GM19328 (cell line): ENCODE data around the gene GJA3.
"Not testable (repeated sequence)": the region's sequence is repeated elsewhere in the genome, so short reads cannot be mapped to it uniquely, and the experiment has no call there.

Source experiments
- ATAC-seq: cut with Tn5 transposase; IDR thresholded peaks from one replicate; pipeline ENCODE4 v1.9.1; 2021; ENCODE audit warnings: mild to moderate bottlenecking, moderate library complexity; ENCODE audit not compliant: unreplicated experiment

GJA3 gene

GRCh38 chr13:20153290-20153689 is 7.6 kb downstream of the GJA3 start:
- ATAC-seq, result not testable (repeated sequence)

- no peak for ATAC-seq
These were observed 9.2 kb downstream of the GJA3 start for GRCh38 chr13:20151612-20152011.

- ATAC-seq, result no peak
These were observed 9.8 kb downstream of the GJA3 start for GRCh38 chr13:20151016-20151415.

- ATAC-seq, result no peak
These were observed 10.3 kb downstream of the GJA3 start for GRCh38 chr13:20150561-20150960.

- ATAC-seq, result no peak
These were observed 11.1 kb downstream of the GJA3 start for GRCh38 chr13:20149762-20150161.

- ATAC-seq, result no peak
These were observed 12.2 kb downstream of the GJA3 start for GRCh38 chr13:20148501-20149183.

GRCh38 chr13:20146381-20146780 is 14.5 kb downstream of the GJA3 start:
- no peak for ATAC-seq

GRCh38 chr13:20145521-20145920 is 15.3 kb downstream of the GJA3 start:
- ATAC-seq, result no peak

GRCh38 chr13:20144141-20144850 is 16.6 kb downstream of the GJA3 start:
- no peak for ATAC-seq

GRCh38 chr13:20142927-20143480 is 17.8 kb downstream of the GJA3 start:
- no peak for ATAC-seq

GRCh38 chr13:20142023-20142926 is 18.6 kb downstream of the GJA3 start:
- no peak for ATAC-seq

GRCh38 chr13:20141238-20142022 is 19.4 kb downstream of the GJA3 start:
- no peak for ATAC-seq

- no peak for ATAC-seq
These were observed 20.4 kb downstream of the GJA3 start for GRCh38 chr13:20140487-20140886.

- no peak for ATAC-seq
These were observed 23.0 kb downstream of the GJA3 start for GRCh38 chr13:20137875-20138274.

- ATAC-seq, result no peak
These were observed 23.8 kb downstream of the GJA3 start for GRCh38 chr13:20136781-20137703.

GRCh38 chr13:20134732-20135131 is 26.1 kb downstream of the GJA3 start:
- ATAC-seq, result no peak

GRCh38 chr13:20132052-20132634 is 28.7 kb downstream of the GJA3 start:
- no peak for ATAC-seq

GRCh38 chr13:20131057-20131832 is 29.6 kb downstream of the GJA3 start:
- ATAC-seq, result no peak
